ENCODE measurements around the gene NT5DC3. TPM values are rescaled to one million over a fixed set of nuclear protein-coding genes. Genes with fewer than 3 reads are reported as not detected.

NT5DC3 gene
- total RNA-seq, 3 donors from 2014 or later, result 3.8 to 19.9 (median 12.5) TPM

GRCh38 chr12:103882861-103883596, 42.0 kb upstream of the NT5DC3 start:
- no peaks in the 10 kb centered on the region for H3K4me1 ChIP-seq
- intact Hi-C loops (cut with DNase I; ENCODE audit: low total_unique reads), result no loop called here
- H3K36me3 ChIP-seq, result no peaks in the 10 kb centered on the region
- no peaks in the 10 kb centered on the region for H3K9me3 ChIP-seq
- H3K27me3 ChIP-seq, result no peaks in the 10 kb centered on the region
- TF ChIP-seq CTCF (IDR thresholded peaks at IDR 0.05), result no peak
- TF ChIP-seq POLR2AphosphoS5 (IDR thresholded peaks at IDR 0.05), result no peak
- TF ChIP-seq POLR2A (IDR thresholded peaks at IDR 0.05), result no peak
- no peak overlapping the region for H3K4me3 ChIP-seq
- no peak overlapping the region for H3K27ac ChIP-seq
- no peak for DNase-seq (ENCODE audit: low spot score in 2 of 2)

GRCh38 chr12:103881261-103881660, 40.2 kb upstream of the NT5DC3 start:
- no peak for DNase-seq (ENCODE audit: low spot score in 2 of 2)
- Histone ChIP-seq H3K36me3 (no peaks in the 10 kb centered on the region), H3K4me3 (no peak overlapping the region), H3K4me1 (no peaks in the 10 kb centered on the region), H3K27ac (no peak overlapping the region), H3K27me3 (no peaks in the 10 kb centered on the region), H3K9me3 (no peaks in the 10 kb centered on the region)
- TF ChIP-seq CTCF (IDR thresholded peaks at IDR 0.05) (no peak), POLR2A (IDR thresholded peaks at IDR 0.05) (no peak), POLR2AphosphoS5 (IDR thresholded peaks at IDR 0.05) (no peak)
- intact Hi-C loops (cut with DNase I; ENCODE audit: low total_unique reads), result no loop called here

GRCh38 chr12:103880299-103881142, 39.5 kb upstream of the NT5DC3 start:
- Histone ChIP-seq H3K4me3 (no peak overlapping the region), H3K4me1 (no peaks in the 10 kb centered on the region), H3K27ac (no peak overlapping the region), H3K27me3 (no peaks in the 10 kb centered on the region), H3K36me3 (no peaks in the 10 kb centered on the region), H3K9me3 (no peaks in the 10 kb centered on the region)
- TF ChIP-seq POLR2A (IDR thresholded peaks at IDR 0.05), result no peak
- no peak for TF ChIP-seq CTCF (IDR thresholded peaks at IDR 0.05)
- no peak for TF ChIP-seq POLR2AphosphoS5 (IDR thresholded peaks at IDR 0.05)
- DNase-seq (ENCODE audit: low spot score in 2 of 2), result no peak
- intact Hi-C loops (cut with DNase I; ENCODE audit: low total_unique reads), result no loop called here

GRCh38 chr12:103879878-103880277, 38.8 kb upstream of the NT5DC3 start:
- Histone ChIP-seq H3K4me1 (no peaks in the 10 kb centered on the region), H3K9me3 (no peaks in the 10 kb centered on the region), H3K4me3 (no peak overlapping the region), H3K27ac (no peak overlapping the region), H3K36me3 (no peaks in the 10 kb centered on the region), H3K27me3 (no peaks in the 10 kb centered on the region)
- intact Hi-C loops (cut with DNase I; ENCODE audit: low total_unique reads), result no loop called here
- TF ChIP-seq POLR2AphosphoS5 (IDR thresholded peaks at IDR 0.05) (no peak), CTCF (IDR thresholded peaks at IDR 0.05) (no peak), POLR2A (IDR thresholded peaks at IDR 0.05) (no peak)
- no peak for DNase-seq (ENCODE audit: low spot score in 2 of 2)

All from breast epithelium (tissue), 4 donors.